Body of pancreas (tissue), 4 donors: ENCODE measurements around the gene MYO1B. TPM values are rescaled to one million over a fixed set of nuclear protein-coding genes. Genes with fewer than 3 reads are reported as not detected.

Source experiments
- ATAC-seq: fragments of 150-250 bp; one replicate; pipeline ENCODE4 v1.9.1; 2016
- DNase-seq, 4 donors: peaks; one replicate each; pipeline ENCODE4 v3.0.0-alpha.2; 2019
- H3K27ac ChIP-seq, 4 donors: fragments of 200-600 bp; sonication (generic); 1 replicate in 3 of 4; 2 replicates in 1 of 4; pipeline versions ENCODE4 v1.5.1 to v1.6.1; 2016 to 2019; ENCODE audit warnings: mild to moderate bottlenecking in 1 of 4, mixed read lengths in 1 of 4, moderate library complexity in 1 of 4
- H3K27me3 ChIP-seq, 2 donors: fragments of 200-600 bp; sonication (generic); one replicate each; pipeline ENCODE4 v1.6.0; 2016; ENCODE audit warnings: mild to moderate bottlenecking in 1 of 2
- H3K36me3 ChIP-seq, 2 donors: fragments of 200-600 bp; sonication (generic); replicated peaks in 1 of 2; 2 replicates each; pipeline ENCODE4 v1.5.1; 2016; ENCODE audit warnings: low read depth in 2 of 2; ENCODE audit not compliant: insufficient read depth in 1 of 2
- H3K4me1 ChIP-seq: fragments of 200-600 bp; sonication (generic); one replicate; pipeline ENCODE4 v1.6.0; 2016
- H3K4me3 ChIP-seq, 2 donors: fragments of 200-600 bp; sonication (generic); 1 replicate in 1 of 2; 2 replicates in 1 of 2; pipeline ENCODE4 v1.5.1; 2016 to 2019
- H3K9me3 ChIP-seq, 3 donors: fragments of 200-600 bp; sonication (generic); 1 replicate in 2 of 3; 2 replicates in 1 of 3; pipeline ENCODE4 v1.5.1; 2016
- CTCF ChIP-seq, 7 experiments: fragments of 450-650 bp in 4 of 7; fragments of 200-600 bp in 3 of 7; sonication (generic) in 3 of 7; IDR thresholded peaks; one replicate each; pipeline ENCODE4 v1.5.1; 2016 to 2019; ENCODE audit warnings: antibody characterized with exemption in 7 of 7
- POLR2A ChIP-seq, 3 donors: fragments of 450-650 bp; IDR thresholded peaks; one replicate each; pipeline ENCODE4 v1.6.1; 2016; ENCODE audit warnings: antibody characterized with exemption in 3 of 3, mild to moderate bottlenecking in 2 of 3
- WGBS, 2 donors: methylation state at CpG; one replicate each; pipeline ENCODE4 v1.1.5; 2017; 5-methylcytosine and 5-hydroxymethylcytosine counted together
- intact Hi-C: fragments of 100-400 bp; cut with DNase I; formaldehyde crosslinking; loops from one replicate; pipeline ENCODE4 v1.15.1; 2023
- total RNA-seq, 2 donors: library from RNA; depleted of rRNA; stranded (reverse); fragments of >200 nt; gene quantifications; one replicate each; pipeline ENCODE4 v1.1.0, GENCODE V29; 2016

Gene MYO1B
- total RNA-seq, 2 donors from 2014 or later = 68.0 to 77.8 TPM

GRCh38 chr2:191296083-191297006 lies 51.1 kb downstream of the MYO1B start:
- peaks cover 32% of the 10 kb centered on the region for H3K4me1 ChIP-seq
- ATAC-seq = no peak
- no peaks in the 10 kb centered on the region for H3K36me3 ChIP-seq
- H3K4me3 ChIP-seq = no peak overlapping the region
- 79 to 82% methylated on average over 8 of the region's 8 CpGs for WGBS, 2 donors
- intact Hi-C loops = no loop called here
- TF ChIP-seq CTCF (IDR thresholded peaks at IDR 0.05) (no peak), POLR2A (IDR thresholded peaks at IDR 0.05) (no peak)
- H3K9me3 ChIP-seq = no peaks in the 10 kb centered on the region
- DNase-seq = no peak
- H3K27me3 ChIP-seq = no peaks in the 10 kb centered on the region
- no peak overlapping the region for H3K27ac ChIP-seq

- Histone ChIP-seq H3K36me3 (no peaks in the 10 kb centered on the region), H3K27me3 (no peaks in the 10 kb centered on the region), H3K9me3 (no peaks in the 10 kb centered on the region), H3K4me3 (no peak overlapping the region), H3K27ac (no peak overlapping the region), H3K4me1 (peaks cover 25% of the 10 kb centered on the region)
- intact Hi-C loops = no loop called here
- ATAC-seq = no peak
- TF ChIP-seq POLR2A (IDR thresholded peaks at IDR 0.05) (no peak), CTCF (IDR thresholded peaks at IDR 0.05) (no peak)
- WGBS, 2 donors = 71 to 87% methylated on average over 5 of the region's 5 CpGs
- no peak for DNase-seq
Observed at GRCh38 chr2:191297033-191297432, 51.8 kb downstream of the MYO1B start.

- DNase-seq (no peak), ATAC-seq (no peak)
- Histone ChIP-seq H3K27me3 (no peaks in the 10 kb centered on the region), H3K4me1 (peaks cover 32% of the 10 kb centered on the region), H3K36me3 (no peaks in the 10 kb centered on the region), H3K4me3 (no peak overlapping the region), H3K9me3 (no peaks in the 10 kb centered on the region), H3K27ac (no peak overlapping the region)
- TF ChIP-seq CTCF (IDR thresholded peaks at IDR 0.05) = no peak
- no peak for TF ChIP-seq POLR2A (IDR thresholded peaks at IDR 0.05)
- intact Hi-C loops = no loop called here
- WGBS, 2 donors = 73 to 74% methylated on average over 2 of the region's 2 CpGs
Observed at GRCh38 chr2:191298306-191298705, 53.1 kb downstream of the MYO1B start.

GRCh38 chr2:191299010-191299409 lies 53.8 kb downstream of the MYO1B start:
- ATAC-seq = no peak

More at GRCh38 chr2:191299010-191299409, 53.8 kb downstream of the MYO1B start:
- Histone ChIP-seq H3K36me3 (no peaks in the 10 kb centered on the region), H3K27ac (no peak overlapping the region), H3K27me3 (no peaks in the 10 kb centered on the region), H3K9me3 (no peaks in the 10 kb centered on the region), H3K4me1 (peaks cover 33% of the 10 kb centered on the region), H3K4me3 (no peak overlapping the region)
- intact Hi-C loops = no loop called here
- TF ChIP-seq CTCF (IDR thresholded peaks at IDR 0.05) = no peak
- no peak for TF ChIP-seq POLR2A (IDR thresholded peaks at IDR 0.05)
- whole genome bisulfite sequencing, 2 donors = 45 to 47% methylated on average over 2 of the region's 2 CpGs
- no peak for DNase-seq
